Measurements from ENCODE around the gene ERBB4. TPM values are rescaled to one million over a fixed set of nuclear protein-coding genes. Genes with fewer than 3 reads are reported as not detected.
"Not testable (repeated sequence)": the region's sequence is repeated elsewhere in the genome, so short reads cannot be mapped to it uniquely, and the experiment has no call there.

ERBB4 gene
- total RNA-seq, 4 donors from 2014 or later, result 0.16 to 12.7 (median 0.27) TPM; not detected in 1

GRCh38 chr2:212254339-212254738, 284.3 kb downstream of the ERBB4 start:
- no peak overlapping the region for H3K4me3 ChIP-seq
- no peak overlapping the region for H3K27ac ChIP-seq
- no peaks in the 10 kb centered on the region for H3K4me1 ChIP-seq
- H3K27me3 ChIP-seq, result no peaks in the 10 kb centered on the region
- H3K9me3 ChIP-seq, result no peaks in the 10 kb centered on the region
- intact Hi-C loops (cut with DNase I; ENCODE audit: low total_unique reads) (no loop called here), in situ Hi-C loops (cut with MboI; ENCODE audit: low pct_ligation_motif_present in 1 of 4, low pct_unique_long_range_greater_than_20kb in 1 of 4, low sequenced_read_pairs in 3 of 4) (no loop called here)
- 56 to 88% methylated on average over 1 to 5 of the region's 5 CpGs for WGBS, 2 donors (ENCODE audit: low coverage in 1 of 2)
- DNase-seq, result no peak
- no peaks in the 10 kb centered on the region for H3K36me3 ChIP-seq
- TF ChIP-seq POLR2A (IDR thresholded peaks at IDR 0.05) (no peak), POLR2AphosphoS5 (IDR thresholded peaks at IDR 0.05) (no peak), EP300 (IDR thresholded peaks at IDR 0.05; ENCODE audit: low read depth) (no peak)
- TF ChIP-seq, protein P1, sequence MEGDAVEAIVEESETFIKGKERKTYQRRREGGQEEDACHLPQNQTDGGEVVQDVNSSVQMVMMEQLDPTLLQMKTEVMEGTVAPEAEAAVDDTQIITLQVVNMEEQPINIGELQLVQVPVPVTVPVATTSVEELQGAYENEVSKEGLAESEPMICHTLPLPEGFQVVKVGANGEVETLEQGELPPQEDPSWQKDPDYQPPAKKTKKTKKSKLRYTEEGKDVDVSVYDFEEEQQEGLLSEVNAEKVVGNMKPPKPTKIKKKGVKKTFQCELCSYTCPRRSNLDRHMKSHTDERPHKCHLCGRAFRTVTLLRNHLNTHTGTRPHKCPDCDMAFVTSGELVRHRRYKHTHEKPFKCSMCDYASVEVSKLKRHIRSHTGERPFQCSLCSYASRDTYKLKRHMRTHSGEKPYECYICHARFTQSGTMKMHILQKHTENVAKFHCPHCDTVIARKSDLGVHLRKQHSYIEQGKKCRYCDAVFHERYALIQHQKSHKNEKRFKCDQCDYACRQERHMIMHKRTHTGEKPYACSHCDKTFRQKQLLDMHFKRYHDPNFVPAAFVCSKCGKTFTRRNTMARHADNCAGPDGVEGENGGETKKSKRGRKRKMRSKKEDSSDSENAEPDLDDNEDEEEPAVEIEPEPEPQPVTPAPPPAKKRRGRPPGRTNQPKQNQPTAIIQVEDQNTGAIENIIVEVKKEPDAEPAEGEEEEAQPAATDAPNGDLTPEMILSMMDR (IDR thresholded peaks at IDR 0.05), result no peak

GRCh38 chr2:212249451-212249850, 289.2 kb downstream of the ERBB4 start:
- in situ Hi-C loops (cut with MboI; ENCODE audit: low pct_ligation_motif_present in 1 of 4, low pct_unique_long_range_greater_than_20kb in 1 of 4, low sequenced_read_pairs in 3 of 4), result no loop called here
- Histone ChIP-seq H3K27me3 (no peaks in the 10 kb centered on the region), H3K4me1 (no peaks in the 10 kb centered on the region), H3K27ac (no peak overlapping the region), H3K9me3 (no peaks in the 10 kb centered on the region), H3K36me3 (no peaks in the 10 kb centered on the region), H3K4me3 (no peak overlapping the region)
- WGBS, 2 donors (ENCODE audit: low coverage in 1 of 2), result 33 to 59% methylated on average over 2 of the region's 2 CpGs
- TF ChIP-seq, protein P1 (IDR thresholded peaks at IDR 0.05), result no peak
- TF ChIP-seq EP300 (IDR thresholded peaks at IDR 0.05; ENCODE audit: low read depth) (no peak), POLR2AphosphoS5 (IDR thresholded peaks at IDR 0.05) (no peak), POLR2A (IDR thresholded peaks at IDR 0.05) (no peak)
- no peak for DNase-seq
- intact Hi-C loops (cut with DNase I; ENCODE audit: low total_unique reads), result no loop called here

DNA sequence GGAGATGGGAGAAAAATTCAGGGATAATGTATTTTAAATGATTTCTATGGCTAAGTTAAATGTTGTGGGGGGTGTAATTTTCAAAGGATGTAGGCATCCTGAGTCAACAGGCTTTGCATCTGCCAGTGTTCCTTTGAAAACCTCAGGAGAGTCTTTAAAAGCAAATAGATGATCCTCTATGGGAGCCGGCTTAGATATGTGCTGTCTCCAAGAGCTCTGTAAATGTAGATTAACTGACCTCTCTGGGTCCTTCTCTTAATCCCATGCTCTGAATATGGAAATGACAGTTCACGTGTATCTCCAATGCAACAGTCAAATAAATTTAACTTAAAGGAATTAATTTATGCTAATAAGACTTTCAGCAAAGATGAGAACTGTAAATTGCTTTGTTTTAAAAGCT, 292.7 kb downstream of the ERBB4 start:
- H3K4me3 ChIP-seq, result no peak overlapping the region
- in situ Hi-C loops (cut with MboI; ENCODE audit: low pct_ligation_motif_present in 1 of 4, low pct_unique_long_range_greater_than_20kb in 1 of 4, low sequenced_read_pairs in 3 of 4) (no loop called here), intact Hi-C loops (cut with DNase I; ENCODE audit: low total_unique reads) (no loop called here)
- H3K27ac ChIP-seq, result no peak overlapping the region
- no peaks in the 10 kb centered on the region for H3K36me3 ChIP-seq
- DNase-seq, result no peak
- H3K9me3 ChIP-seq, result no peaks in the 10 kb centered on the region
- WGBS, 2 donors (ENCODE audit: low coverage in 1 of 2), result 56 to 67% methylated on average over 2 of the region's 2 CpGs
- TF ChIP-seq, protein P1 (IDR thresholded peaks at IDR 0.05), result no peak
- TF ChIP-seq EP300 (IDR thresholded peaks at IDR 0.05; ENCODE audit: low read depth) (no peak), POLR2A (IDR thresholded peaks at IDR 0.05) (no peak), POLR2AphosphoS5 (IDR thresholded peaks at IDR 0.05) (no peak)
- no peaks in the 10 kb centered on the region for H3K4me1 ChIP-seq
- no peaks in the 10 kb centered on the region for H3K27me3 ChIP-seq

GRCh38 chr2:212242724-212243123, 295.9 kb downstream of the ERBB4 start:
- H3K4me3 ChIP-seq, result no peak overlapping the region
- intact Hi-C loops (cut with DNase I; ENCODE audit: low total_unique reads) (no loop called here), in situ Hi-C loops (cut with MboI; ENCODE audit: low pct_ligation_motif_present in 1 of 4, low pct_unique_long_range_greater_than_20kb in 1 of 4, low sequenced_read_pairs in 3 of 4) (no loop called here)
- no peak overlapping the region for H3K27ac ChIP-seq
- DNase-seq, result no peak
- no peaks in the 10 kb centered on the region for H3K36me3 ChIP-seq
- no peaks in the 10 kb centered on the region for H3K9me3 ChIP-seq
- TF ChIP-seq EP300 (IDR thresholded peaks at IDR 0.05; ENCODE audit: low read depth) (no peak), POLR2A (IDR thresholded peaks at IDR 0.05) (no peak), POLR2AphosphoS5 (IDR thresholded peaks at IDR 0.05) (no peak)
- TF ChIP-seq, protein P1 (IDR thresholded peaks at IDR 0.05), result no peak
- H3K4me1 ChIP-seq, result no peaks in the 10 kb centered on the region
- 35 to 60% methylated on average over 1 of the region's 1 CpG for WGBS, 2 donors (ENCODE audit: low coverage in 1 of 2)
- H3K27me3 ChIP-seq, result no peaks in the 10 kb centered on the region

- DNase-seq; intact Hi-C loops (cut with DNase I; ENCODE audit: low total_unique reads); H3K36me3 ChIP-seq; H3K27me3 ChIP-seq; H3K27ac ChIP-seq; H3K9me3 ChIP-seq; H3K4me3 ChIP-seq; in situ Hi-C loops (cut with MboI; ENCODE audit: low pct_ligation_motif_present in 1 of 4, low pct_unique_long_range_greater_than_20kb in 1 of 4, low sequenced_read_pairs in 3 of 4); H3K4me1 ChIP-seq: not testable (repeated sequence)
- WGBS, 2 donors (ENCODE audit: low coverage in 1 of 2), result 55 to 60% methylated on average over 1 to 2 of the region's 3 CpGs
Measured at GRCh38 chr2:212238152-212238551, 300.4 kb downstream of the ERBB4 start.

Measured in transverse colon (tissue), 4 donors.